Activated CD4-positive, CD25-positive, alpha-beta regulatory T cell (primary cell): ENCODE measurements around the gene SKP1.

ENCODE experiments used
- DNase-seq, 4 experiments: peaks; one replicate each; lab custom pipeline; 2025; lab: John Stamatoyannopoulos, UW

The SKP1 gene

GRCh38 chr5:134130239-134130945, 46.4 kb downstream of the SKP1 start:
- no peak for DNase-seq

GRCh38 chr5:134129411-134130238, 47.1 kb downstream of the SKP1 start:
- DNase-seq, result no peak

GRCh38 chr5:134128648-134128995, 48.1 kb downstream of the SKP1 start:
- no peak for DNase-seq

- DNase-seq, result no peak
Observed at GRCh38 chr5:134127988-134128647, 48.6 kb downstream of the SKP1 start.

GRCh38 chr5:134127376-134127861, 49.3 kb downstream of the SKP1 start:
- no peak for DNase-seq

- DNase-seq, result no peak
Observed at GRCh38 chr5:134125039-134126015, 51.4 kb downstream of the SKP1 start.

- DNase-seq, result no peak
Observed at GRCh38 chr5:134124289-134125038, 52.3 kb downstream of the SKP1 start.

- DNase-seq, result no peak
Observed at GRCh38 chr5:134123360-134123759, 53.4 kb downstream of the SKP1 start.

- peak in 2 of 4 experiments; percentile 37 to 66 for DNase-seq
Observed at GRCh38 chr5:134122530-134122929, 54.2 kb downstream of the SKP1 start.

- no peak for DNase-seq
Observed at GRCh38 chr5:134120386-134121138, 56.2 kb downstream of the SKP1 start.

GRCh38 chr5:134119720-134120119, 57.0 kb downstream of the SKP1 start:
- no peak for DNase-seq

GRCh38 chr5:134118212-134118835, 58.4 kb downstream of the SKP1 start:
- DNase-seq, result no peak

- DNase-seq, result no peak
Observed at GRCh38 chr5:134116789-134117761, 59.7 kb downstream of the SKP1 start.

- DNase-seq, result no peak
Observed at GRCh38 chr5:134116286-134116685, 60.5 kb downstream of the SKP1 start.

GRCh38 chr5:134115806-134116175, 61.0 kb downstream of the SKP1 start:
- DNase-seq, result no peak

- peak; percentile 25 to 69 (median 56) for DNase-seq
Observed at GRCh38 chr5:134114886-134115805, 61.6 kb downstream of the SKP1 start.
